Measurements from ENCODE around the gene ITIH4. TPM values are rescaled to one million over a fixed set of nuclear protein-coding genes. Genes with fewer than 3 reads are reported as not detected.

The ITIH4 gene
- total RNA-seq, 4 donors from 2014 or later: 0.33 to 5.8 (median 3.4) TPM

DNA sequence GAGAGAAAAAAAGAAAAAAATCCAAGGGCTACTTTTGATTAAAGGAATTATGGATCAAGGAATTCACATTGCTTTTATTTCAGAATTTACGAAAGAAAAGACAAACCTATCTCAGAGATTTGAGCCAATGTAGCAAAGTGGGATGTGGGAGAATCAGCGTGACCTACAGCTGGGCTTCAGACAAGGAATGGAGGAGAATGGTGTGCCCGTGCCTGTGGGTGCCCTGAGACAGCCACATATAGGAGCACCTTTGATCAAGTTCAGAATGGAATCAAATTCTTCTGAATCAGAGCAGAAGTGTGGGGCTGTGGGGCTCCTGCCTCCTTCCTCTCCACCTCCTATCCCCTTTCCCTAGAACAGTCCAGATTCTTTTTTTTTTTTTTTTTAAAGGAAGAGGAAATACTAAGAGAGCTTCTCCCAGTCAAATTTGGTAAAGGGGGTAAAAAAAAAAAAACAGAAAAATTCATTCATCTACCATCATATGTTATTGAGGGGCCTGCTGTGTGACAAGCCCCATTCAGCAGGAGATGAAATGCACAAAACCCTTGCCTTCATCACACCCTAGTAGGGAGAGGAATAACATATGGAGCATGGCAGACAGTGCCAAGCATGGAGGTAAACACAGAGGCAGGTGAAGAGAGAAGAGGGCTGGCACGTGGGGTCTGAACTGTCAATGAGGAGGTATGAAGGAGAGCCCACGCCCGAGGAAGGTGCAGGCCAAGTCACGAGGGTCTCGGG, 29.4 kb upstream of the ITIH4 start:
- TF ChIP-seq, protein P1, sequence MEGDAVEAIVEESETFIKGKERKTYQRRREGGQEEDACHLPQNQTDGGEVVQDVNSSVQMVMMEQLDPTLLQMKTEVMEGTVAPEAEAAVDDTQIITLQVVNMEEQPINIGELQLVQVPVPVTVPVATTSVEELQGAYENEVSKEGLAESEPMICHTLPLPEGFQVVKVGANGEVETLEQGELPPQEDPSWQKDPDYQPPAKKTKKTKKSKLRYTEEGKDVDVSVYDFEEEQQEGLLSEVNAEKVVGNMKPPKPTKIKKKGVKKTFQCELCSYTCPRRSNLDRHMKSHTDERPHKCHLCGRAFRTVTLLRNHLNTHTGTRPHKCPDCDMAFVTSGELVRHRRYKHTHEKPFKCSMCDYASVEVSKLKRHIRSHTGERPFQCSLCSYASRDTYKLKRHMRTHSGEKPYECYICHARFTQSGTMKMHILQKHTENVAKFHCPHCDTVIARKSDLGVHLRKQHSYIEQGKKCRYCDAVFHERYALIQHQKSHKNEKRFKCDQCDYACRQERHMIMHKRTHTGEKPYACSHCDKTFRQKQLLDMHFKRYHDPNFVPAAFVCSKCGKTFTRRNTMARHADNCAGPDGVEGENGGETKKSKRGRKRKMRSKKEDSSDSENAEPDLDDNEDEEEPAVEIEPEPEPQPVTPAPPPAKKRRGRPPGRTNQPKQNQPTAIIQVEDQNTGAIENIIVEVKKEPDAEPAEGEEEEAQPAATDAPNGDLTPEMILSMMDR (IDR thresholded peaks at IDR 0.05; ENCODE audit: low read depth): no peak

DNA sequence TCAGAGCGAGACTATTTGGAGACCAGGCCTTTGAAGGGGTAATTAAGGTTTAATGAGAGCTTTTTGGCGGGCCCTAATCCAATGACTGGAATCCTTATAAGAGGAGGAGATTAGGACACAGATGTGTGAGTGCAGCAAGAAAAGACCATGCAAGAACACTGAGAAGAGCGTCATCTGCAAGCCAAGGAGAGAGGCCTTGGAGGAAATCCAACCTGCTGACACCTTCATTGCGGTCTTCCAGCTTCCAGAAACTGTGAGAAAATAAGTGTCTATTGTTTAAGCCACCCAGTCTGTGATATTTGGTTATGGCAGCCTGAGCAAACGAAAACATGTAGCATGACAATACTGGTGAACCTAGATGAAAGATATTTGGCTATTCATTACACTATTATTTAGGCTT, 27.4 kb upstream of the ITIH4 start:
- TF ChIP-seq, protein P1 (IDR thresholded peaks at IDR 0.05; ENCODE audit: low read depth): no peak

DNA sequence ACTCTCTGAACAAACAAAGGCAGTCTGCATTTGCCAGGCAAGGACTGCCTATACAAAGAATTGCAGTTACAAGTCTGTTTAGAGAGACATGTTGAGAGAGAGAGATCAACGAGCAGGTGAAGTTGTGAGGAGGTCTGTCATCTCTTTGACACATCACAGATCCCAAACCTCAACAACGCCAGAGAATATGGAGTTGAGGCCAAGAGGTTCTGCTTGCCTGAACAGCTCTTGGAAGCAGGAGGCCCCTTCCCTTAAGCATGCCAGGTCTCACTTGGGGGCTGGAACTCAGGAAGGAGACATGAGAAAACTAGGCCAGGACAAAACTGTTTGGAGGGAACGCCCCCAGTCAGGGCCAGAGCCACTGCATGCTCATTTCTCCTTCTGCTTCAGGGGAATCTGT, 26.7 kb upstream of the ITIH4 start:
- TF ChIP-seq, protein P1 (IDR thresholded peaks at IDR 0.05; ENCODE audit: low read depth): no peak

DNA sequence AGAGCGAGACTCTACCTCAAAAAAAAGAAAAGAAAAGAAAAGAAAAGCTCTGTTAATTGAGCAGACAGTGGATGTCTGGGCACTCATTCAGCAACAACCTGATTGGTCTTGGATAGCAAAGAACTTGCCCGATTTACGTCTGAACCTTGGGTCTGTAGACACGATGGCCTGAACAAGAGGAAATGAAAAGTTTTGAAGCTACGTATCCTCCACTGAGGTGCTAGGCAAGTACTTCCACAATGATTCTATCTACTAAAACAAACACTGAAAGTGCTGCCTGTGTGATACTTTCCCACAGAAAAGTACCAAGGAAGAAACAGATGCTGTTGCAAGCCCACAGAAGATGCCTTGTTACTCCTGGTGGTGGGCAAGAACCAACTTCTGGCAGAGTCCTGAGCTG, 26.2 kb upstream of the ITIH4 start:
- TF ChIP-seq, protein P1 (IDR thresholded peaks at IDR 0.05; ENCODE audit: low read depth): no peak

DNA sequence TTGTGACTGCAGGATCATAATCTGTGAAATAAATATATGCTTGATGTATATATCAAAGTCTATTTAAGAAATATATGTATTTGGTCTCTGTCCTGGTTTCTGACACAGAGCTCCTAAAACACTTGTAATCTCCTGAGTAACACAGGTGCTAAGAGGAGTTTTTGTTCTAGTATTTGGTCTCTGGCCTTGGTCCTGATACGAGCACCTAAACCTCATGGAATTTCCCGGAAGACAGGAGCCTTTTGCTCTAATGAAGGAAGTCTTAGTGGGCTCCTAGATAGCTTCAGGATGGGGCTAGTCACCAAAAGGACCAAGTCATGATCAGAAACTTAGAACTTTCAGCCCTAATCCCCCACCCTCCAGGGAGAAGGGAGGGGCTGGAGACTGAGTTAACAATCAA, 23.5 kb upstream of the ITIH4 start:
- TF ChIP-seq, protein P1 (IDR thresholded peaks at IDR 0.05; ENCODE audit: low read depth): no peak

DNA sequence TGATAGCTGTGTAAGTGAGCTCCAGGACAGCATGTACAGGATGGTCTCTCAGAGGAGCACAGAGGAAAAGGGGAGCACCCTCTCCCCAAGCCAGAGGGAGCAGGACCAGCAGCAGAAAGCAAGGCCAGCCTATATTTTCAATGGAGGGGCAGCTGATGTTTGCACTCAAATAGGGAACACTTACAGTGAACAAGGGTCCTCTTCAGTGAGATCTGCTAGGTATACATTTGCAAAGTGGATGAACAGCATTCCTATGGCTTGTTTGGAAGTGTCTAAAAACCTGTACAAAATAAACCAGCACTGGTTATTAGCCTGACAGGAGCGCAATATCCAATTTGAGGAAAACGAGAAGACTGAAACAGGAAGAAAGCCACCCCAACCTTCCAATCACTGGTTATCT, 21.9 kb upstream of the ITIH4 start:
- TF ChIP-seq, protein P1 (IDR thresholded peaks at IDR 0.05; ENCODE audit: low read depth): no peak

DNA sequence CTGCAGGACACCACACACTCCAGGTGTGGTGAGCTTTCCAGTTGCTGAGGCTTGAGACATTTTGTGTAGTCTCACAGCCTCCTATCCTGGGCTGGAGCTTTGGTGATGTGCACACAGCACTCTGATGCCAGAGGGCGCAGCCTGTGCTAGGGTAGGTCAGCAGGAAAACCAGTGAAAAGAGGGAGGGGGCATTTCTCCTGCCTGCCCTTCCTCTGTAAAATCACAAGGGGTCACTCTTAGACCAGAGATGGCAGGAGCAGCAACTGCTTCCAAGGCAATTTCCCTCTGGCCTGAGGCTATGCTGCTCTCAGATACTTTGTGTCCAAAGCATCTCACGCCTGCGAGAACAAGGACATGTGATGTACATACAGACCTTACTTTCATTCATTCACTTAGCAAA, 20.9 kb upstream of the ITIH4 start:
- TF ChIP-seq, protein P1 (IDR thresholded peaks at IDR 0.05; ENCODE audit: low read depth): no peak

Data from subcutaneous adipose tissue (tissue), 4 donors.